CD4-positive, alpha-beta T cell treated with Interleukin-10 for 1 hour (primary cell): ENCODE measurements around the gene MRPS25.

ENCODE experiments used
- DNase-seq: peaks from one replicate; pipeline ENCODE4 v3.0.0-alpha.2; 2020

Gene MRPS25

DNA sequence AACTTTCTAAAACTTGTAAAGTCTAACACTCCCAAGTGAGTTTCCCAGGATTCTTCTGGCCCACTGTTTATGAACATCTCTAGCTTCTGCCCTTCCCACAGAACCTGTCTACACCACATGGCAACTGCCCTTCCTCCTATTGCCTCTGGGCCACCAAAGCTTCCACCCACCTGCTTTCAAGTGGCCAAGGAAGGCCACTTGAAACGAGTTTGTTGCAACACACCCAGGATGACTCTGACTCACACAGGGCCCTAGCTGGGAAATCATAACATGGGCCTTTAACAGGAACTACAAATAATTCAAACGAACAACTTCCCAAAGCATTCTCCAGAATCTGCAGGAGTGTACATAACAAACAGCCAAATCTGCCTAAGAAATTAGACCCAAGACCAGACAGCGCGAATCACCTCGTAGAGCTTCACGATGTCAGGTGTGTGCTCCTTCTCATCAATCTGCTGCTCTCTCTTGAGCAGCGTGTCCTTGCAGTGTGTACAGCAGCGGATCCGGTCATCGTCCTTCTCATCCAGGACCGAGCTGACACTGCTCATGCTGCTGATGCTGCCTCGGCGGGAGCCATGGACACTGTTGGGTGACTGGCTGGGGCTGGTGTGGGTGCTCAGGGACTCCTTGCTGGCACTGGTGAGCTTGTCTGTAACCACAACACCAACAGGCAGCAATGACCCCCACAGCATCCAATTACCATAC is 17.0 kb upstream of the MRPS25 start:
- no peak for DNase-seq

DNA sequence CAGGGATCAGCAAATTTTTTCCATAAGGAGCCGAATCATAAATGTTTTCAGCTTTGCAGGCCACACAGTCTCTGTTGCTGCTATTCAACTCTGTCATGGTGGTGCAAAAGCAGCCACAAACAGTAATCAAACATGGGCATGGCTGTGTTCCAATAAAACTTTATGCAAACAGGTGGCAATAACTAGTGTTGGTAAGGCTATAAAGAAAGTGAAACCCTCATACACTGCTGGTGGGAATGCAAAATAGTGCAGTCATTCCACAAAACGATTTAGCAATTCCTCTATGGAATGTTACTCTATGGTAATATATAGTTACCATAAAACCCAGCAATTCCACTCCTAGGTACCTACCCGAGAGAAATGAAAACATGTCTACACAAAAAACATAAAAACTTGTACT is 14.0 kb upstream of the MRPS25 start:
- no peak for DNase-seq

DNA sequence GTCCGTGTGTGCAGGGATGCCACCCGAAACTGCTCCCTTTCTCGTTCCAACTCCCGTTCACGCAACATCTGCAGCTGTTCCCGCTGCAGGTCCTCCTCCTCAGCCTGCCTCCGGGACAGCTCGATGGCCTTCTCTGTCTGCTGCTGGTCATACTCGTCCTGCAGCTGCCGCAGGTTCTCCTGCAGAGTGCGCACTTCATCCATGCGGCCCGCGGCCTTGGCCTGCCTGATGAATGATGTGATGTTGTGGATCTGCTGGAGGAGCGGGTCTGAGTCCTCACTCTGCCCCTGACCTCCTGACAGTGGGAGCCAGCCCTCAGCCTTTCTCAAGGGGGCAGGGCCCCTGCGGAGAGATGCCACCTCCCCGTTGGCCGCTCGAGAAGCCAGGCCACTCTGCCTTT is 9.4 kb upstream of the MRPS25 start:
- no peak for DNase-seq

DNA sequence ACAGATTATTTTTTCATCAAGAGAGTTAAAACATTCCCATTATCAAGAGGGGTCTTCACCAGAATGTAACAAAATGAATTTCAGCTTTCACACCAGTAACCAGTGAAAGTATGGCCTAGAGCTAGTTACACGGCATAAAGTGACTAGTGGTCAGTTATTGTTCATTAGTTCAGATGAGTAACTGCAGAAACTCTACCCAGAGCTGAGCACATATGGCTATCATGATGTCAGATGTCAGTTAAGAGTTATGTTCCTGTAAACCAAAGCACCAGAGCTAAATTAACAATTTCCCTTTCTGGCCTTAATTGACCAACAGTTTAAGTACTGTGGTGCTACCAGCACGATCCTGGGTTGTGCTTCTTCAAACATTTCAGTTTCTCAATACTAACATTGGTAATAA is 6.6 kb upstream of the MRPS25 start:
- no peak for DNase-seq

- no peak for DNase-seq
These were observed 4.3 kb upstream of the MRPS25 start for GRCh38 chr3:15069441-15069840.

GRCh38 chr3:15066467-15066866 is 1.4 kb upstream of the MRPS25 start:
- no peak for DNase-seq

DNA sequence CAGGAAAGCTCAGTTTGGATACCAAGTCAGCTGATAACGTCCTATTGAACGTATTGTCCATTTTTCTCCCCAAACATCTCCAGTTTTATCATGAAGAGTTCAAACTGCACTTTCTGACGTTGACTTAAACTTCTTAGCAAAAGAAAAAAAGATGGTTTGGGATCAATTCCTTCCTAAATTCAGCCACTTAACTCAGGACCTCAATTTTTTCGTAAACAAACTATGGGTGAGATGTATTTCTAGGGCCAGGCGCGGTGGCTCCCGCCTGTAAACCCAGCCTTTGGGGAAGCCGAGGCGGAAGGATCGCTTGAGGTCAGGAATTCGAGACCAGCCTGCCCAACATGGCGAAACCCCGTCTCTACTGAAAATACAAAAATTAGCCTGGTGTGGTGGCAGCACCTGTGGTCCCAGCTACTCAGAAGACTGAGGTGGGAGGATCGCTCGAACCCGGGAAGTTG is 464 bp upstream of the MRPS25 start:
- no peak for DNase-seq

GRCh38 chr3:15064299-15064834 is 748 bp downstream of the MRPS25 start:
- DNase-seq, result peak; percentile 18

- no peak for DNase-seq
These were observed 1.3 kb downstream of the MRPS25 start for GRCh38 chr3:15063656-15064286.

DNA sequence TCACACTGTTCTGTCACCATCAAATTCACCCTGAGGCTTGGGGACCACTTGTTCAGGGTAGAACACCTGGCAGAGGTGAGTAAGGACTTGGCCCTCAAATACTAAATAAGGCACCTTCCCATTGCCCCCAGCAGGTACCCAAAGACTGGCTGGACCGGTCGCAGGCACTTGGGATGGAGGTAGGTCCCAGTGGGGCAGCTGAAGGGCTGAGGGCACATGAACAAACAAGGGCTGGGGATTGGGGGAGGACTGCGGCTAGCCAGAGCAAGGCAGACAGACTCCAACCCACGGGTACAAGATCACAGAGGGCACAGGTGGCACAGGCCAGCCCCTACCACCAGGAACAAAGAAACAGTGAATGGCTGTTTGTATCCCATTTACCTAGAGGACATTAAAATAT is 1.9 kb downstream of the MRPS25 start:
- no peak for DNase-seq

GRCh38 chr3:15060029-15060428 is 5.1 kb downstream of the MRPS25 start:
- no peak for DNase-seq

DNA sequence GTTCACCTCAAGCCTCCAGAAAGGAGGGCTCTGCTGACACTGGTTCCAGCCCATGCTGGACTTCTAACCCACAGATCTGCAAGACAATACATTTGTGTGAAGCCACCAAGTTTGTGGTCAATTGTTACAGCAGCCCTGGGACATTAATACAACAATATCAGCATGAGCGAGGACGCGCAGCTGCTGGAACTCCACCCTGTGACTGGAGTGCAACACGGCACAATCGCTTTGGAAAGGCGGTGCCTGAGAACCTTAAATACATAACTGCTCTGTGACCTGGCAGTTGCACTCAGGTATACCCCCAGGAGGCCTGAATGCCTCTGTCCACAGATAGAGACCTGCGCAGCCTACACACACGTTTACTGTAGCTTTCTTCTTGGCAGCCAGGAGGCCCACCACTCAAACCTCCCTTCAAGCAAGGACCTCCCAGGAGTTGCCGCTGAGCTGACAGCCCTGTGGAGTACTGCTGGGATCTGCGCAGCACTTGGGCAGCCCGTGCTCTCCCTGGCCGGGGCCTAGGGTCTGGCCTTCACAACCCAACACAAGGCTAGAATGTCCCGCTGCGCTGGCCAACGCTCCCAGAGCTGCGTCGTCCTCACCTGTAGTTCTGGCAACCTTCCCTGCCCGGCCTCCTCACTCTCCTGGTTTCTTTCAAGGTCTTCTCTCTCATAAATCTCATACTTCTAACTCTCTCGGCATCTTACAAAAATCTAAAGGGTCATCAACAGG is 8.3 kb downstream of the MRPS25 start:
- DNase-seq, result no peak

DNA sequence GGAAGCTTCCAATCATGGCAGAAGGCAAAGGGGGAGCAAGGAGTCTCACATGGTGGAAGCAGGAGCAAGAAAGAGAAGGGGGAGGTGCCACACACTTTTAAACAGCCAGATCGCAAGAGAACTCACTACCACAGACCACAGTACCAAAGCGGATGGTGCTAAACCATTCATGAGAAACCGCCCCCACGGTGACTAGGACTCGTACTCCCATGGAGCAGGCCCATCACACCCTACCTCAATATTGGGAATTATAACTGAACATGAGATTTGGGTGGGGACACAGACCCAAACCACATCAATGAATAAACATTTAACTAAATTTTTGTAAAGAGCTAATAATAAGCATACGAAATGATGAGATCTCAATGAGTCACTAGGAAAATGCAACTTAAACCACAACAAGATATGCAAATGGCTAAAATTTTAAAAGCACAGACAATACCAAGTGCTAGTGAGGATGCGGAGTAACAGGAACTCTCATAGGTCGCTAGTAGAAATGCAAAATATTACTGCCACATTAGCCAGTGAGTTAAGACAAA is 10.0 kb downstream of the MRPS25 start:
- peak; percentile 49 for DNase-seq

DNA sequence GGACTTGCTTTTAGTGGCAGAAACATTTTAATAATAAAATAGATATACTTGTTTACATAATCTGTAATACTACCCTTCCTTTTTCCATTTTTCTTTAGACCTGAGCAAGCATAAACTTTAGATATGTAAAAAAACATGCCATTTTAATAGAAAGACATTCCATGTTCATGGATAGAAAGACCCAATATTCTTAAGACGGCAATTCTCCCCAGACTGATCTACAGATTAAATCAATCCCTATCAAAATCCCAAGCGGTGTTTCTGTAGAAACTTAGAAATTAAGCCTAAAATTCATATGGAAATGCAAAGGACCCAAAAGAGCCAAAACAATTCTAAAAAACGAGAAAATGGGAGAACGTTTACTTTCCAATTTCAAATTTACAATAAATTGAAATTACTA is 11.6 kb downstream of the MRPS25 start:
- no peak for DNase-seq

GRCh38 chr3:15052335-15053242 is 12.5 kb downstream of the MRPS25 start:
- DNase-seq, result no peak

GRCh38 chr3:15051531-15051930 is 13.6 kb downstream of the MRPS25 start:
- DNase-seq, result peak; percentile 45

- no peak for DNase-seq
These were observed 14.6 kb downstream of the MRPS25 start for GRCh38 chr3:15050405-15051092.

GRCh38 chr3:15049584-15049983 is 15.5 kb downstream of the MRPS25 start:
- DNase-seq, result no peak

GRCh38 chr3:15045667-15046066 is 19.4 kb downstream of the MRPS25 start:
- DNase-seq, result no peak

GRCh38 chr3:15044326-15044725 is 20.8 kb downstream of the MRPS25 start:
- DNase-seq, result no peak

DNA sequence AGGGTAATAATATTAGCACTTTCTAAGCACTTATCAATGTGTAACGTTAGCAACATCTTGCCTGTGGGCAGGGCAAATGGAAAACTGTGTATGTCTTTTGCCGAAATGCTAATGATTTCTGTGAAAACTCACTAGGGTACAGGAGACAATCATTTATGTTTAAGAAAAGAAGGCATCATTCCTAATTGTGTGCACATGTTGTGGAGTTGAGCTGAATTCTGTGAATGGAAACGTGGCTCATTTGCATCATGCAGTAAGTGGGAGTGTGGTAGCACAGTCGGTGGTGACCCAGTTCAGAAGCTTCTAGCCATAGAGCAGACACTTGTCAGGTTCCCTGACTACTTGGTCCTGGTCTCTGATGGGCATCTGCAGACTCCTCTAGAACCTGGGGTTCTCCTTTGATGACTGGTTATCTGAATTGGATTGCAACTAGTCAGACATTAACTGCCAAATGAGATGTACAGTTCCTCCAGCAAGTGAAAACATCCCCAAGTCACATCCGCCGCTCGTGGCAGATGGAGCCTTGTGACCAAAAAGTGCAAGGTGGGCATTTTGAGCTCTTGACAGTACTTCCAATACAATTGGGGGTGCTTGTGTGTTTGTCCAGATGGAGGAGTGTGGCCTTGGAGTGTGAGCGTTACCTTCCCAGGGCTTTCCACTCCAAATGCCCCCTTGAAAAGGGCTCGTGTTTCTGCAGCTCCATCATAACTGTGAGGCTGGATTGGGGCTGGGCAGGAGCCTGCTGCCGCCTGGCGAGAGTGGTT is 21.5 kb downstream of the MRPS25 start:
- no peak for DNase-seq
